Fibroblast of lung (primary cell): ENCODE measurements around the gene TSNAXIP1. TPM values are rescaled to one million over a fixed set of nuclear protein-coding genes. Genes with fewer than 3 reads are reported as not detected.
"Not testable (repeated sequence)": the region's sequence is repeated elsewhere in the genome, so short reads cannot be mapped to it uniquely, and the experiment has no call there.

Experiments
- DNase-seq, 2 donors: peaks; one replicate each; pipeline versions ENCODE4 v3.0.0 to v3.0.0-alpha.2; 2010; ENCODE audit warnings: low read depth in 2 of 2
- H2AFZ ChIP-seq: 2 replicates; pipeline ENCODE4 v1.5.1; 2012; ENCODE audit warnings: low read length, control low read depth, inconsistent platforms
- H3K27ac ChIP-seq: 2 replicates; pipeline ENCODE4 v1.5.1; 2011; ENCODE audit warnings: low read length, control low read depth; ENCODE audit not compliant: insufficient read depth
- H3K27me3 ChIP-seq: 2 replicates; pipeline ENCODE4 v1.5.1; 2011; ENCODE audit warnings: mild to moderate bottlenecking, low read length; ENCODE audit not compliant: control insufficient read depth, insufficient read depth
- H3K36me3 ChIP-seq: 2 replicates; pipeline ENCODE4 v1.5.1; 2011; ENCODE audit warnings: low read length; ENCODE audit not compliant: control insufficient read depth, insufficient read depth
- H3K4me1 ChIP-seq: 2 replicates; pipeline ENCODE4 v1.5.1; 2011; ENCODE audit warnings: low read length; ENCODE audit not compliant: control insufficient read depth, insufficient read depth; ENCODE audit errors: extremely low read depth
- H3K4me2 ChIP-seq: 2 replicates; pipeline ENCODE4 v1.5.1; 2011; ENCODE audit warnings: low read length, control low read depth; ENCODE audit not compliant: insufficient read depth; ENCODE audit errors: extremely low read depth
- H3K4me3 ChIP-seq, 4 experiments: fragments of 200-600 bp in 1 of 4; sonication (generic) in 1 of 4; replicated peaks in 1 of 4; 2 replicates each; pipeline ENCODE4 v1.5.1; 2011 to 2016; ENCODE audit warnings: low read length in 4 of 4, low read depth in 3 of 4, mild to moderate bottlenecking in 3 of 4, control low read depth in 2 of 4, inconsistent platforms in 1 of 4, mixed read lengths in 1 of 4; ENCODE audit not compliant: insufficient read depth in 1 of 4; ENCODE audit errors: control extremely low read depth in 1 of 4
- H3K79me2 ChIP-seq: 2 replicates; pipeline ENCODE4 v1.5.1; 2012; ENCODE audit warnings: mild to moderate bottlenecking, low read length, inconsistent platforms; ENCODE audit not compliant: control insufficient read depth, insufficient read depth
- H3K9ac ChIP-seq: 2 replicates; pipeline ENCODE4 v1.5.1; 2011; ENCODE audit warnings: mild to moderate bottlenecking, low read length, control low read depth; ENCODE audit not compliant: insufficient read depth
- H3K9me3 ChIP-seq: 2 replicates; pipeline ENCODE4 v1.5.1; 2012; ENCODE audit warnings: low read depth, low read length; ENCODE audit not compliant: control insufficient read depth, insufficient read depth
- H4K20me1 ChIP-seq: 2 replicates; pipeline ENCODE4 v1.5.1; 2011; ENCODE audit warnings: low read length; ENCODE audit not compliant: control insufficient read depth, insufficient read depth; ENCODE audit errors: extremely low read depth
- EZH2 ChIP-seq: IDR thresholded peaks from 2 replicates; pipeline ENCODE4 v1.5.1; 2012; ENCODE audit warnings: low read length, control low read depth, mild to moderate bottlenecking; ENCODE audit errors: missing control alignments
- polyA plus RNA-seq, 2 donors: library from polyadenylated mRNA; depleted of rRNA in 1 of 2; stranded (reverse) in 1 of 2; unstranded in 1 of 2; fragments of >200 nt; gene quantifications; 2 replicates each; pipeline ENCODE4 v1.2.1, GENCODE V29; 2011 to 2012; ENCODE audit warnings: missing spikeins in 1 of 2
- total RNA-seq: library from RNA; depleted of rRNA; stranded (reverse); fragments of >200 nt; gene quantifications from 2 replicates; pipeline ENCODE4 v1.2.1, GENCODE V29; 2014
- TF ChIP-seq, protein P1 (sequence below), 2 donors: IDR thresholded peaks in 1 of 2; conservative IDR thresholded peaks in 1 of 2; 1 replicate in 1 of 2; 2 replicates in 1 of 2; pipeline ENCODE4 v1.5.1; 2011 to 2012; ENCODE audit warnings: low read length in 2 of 2, control low read depth in 1 of 2, inconsistent platforms in 1 of 2, low read depth in 1 of 2, mild to moderate bottlenecking in 1 of 2

TSNAXIP1 gene
- total and polyA plus RNA-seq, 2 donors (not counting 1 experiment from before 2014, with no cell fraction given): 0.45 to 1.2 TPM

- peaks cover 34% of the 10 kb centered on the region for H3K4me1 ChIP-seq
- H3K79me2 ChIP-seq: peaks cover 68% of the 10 kb centered on the region
- H3K27me3 ChIP-seq: no peaks in the 10 kb centered on the region
- H3K4me2 ChIP-seq: peak overlapping the region; percentile 30
- no peak overlapping the region for H3K4me3 ChIP-seq
- no peak for TF ChIP-seq EZH2
- TF ChIP-seq, protein P1, sequence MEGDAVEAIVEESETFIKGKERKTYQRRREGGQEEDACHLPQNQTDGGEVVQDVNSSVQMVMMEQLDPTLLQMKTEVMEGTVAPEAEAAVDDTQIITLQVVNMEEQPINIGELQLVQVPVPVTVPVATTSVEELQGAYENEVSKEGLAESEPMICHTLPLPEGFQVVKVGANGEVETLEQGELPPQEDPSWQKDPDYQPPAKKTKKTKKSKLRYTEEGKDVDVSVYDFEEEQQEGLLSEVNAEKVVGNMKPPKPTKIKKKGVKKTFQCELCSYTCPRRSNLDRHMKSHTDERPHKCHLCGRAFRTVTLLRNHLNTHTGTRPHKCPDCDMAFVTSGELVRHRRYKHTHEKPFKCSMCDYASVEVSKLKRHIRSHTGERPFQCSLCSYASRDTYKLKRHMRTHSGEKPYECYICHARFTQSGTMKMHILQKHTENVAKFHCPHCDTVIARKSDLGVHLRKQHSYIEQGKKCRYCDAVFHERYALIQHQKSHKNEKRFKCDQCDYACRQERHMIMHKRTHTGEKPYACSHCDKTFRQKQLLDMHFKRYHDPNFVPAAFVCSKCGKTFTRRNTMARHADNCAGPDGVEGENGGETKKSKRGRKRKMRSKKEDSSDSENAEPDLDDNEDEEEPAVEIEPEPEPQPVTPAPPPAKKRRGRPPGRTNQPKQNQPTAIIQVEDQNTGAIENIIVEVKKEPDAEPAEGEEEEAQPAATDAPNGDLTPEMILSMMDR (conservative IDR thresholded peaks at IDR 0.05 in 1 of 2, IDR thresholded peaks at IDR 0.05 in 1 of 2; ENCODE audit: low read depth in 1 of 2, low read length in 2 of 2): no peak
- peaks cover 3% of the 10 kb centered on the region for H4K20me1 ChIP-seq
- DNase-seq: peak in 1 of 2 donors; percentile 68
- H3K36me3 ChIP-seq: peaks cover 14% of the 10 kb centered on the region
- H2AFZ ChIP-seq: no peak overlapping the region
- H3K27ac ChIP-seq: peak overlapping the region; percentile 64
- H3K9me3 ChIP-seq: no peaks in the 10 kb centered on the region
- H3K9ac ChIP-seq: peak overlapping the region; percentile 41
Observed at GRCh38 chr16:67862623-67863583, 56.2 kb downstream of the TSNAXIP1 start.

GRCh38 chr16:67864044-67864443, 57.4 kb downstream of the TSNAXIP1 start:
- not testable (repeated sequence) for DNase-seq, H3K9me3 ChIP-seq, H3K9ac ChIP-seq, H3K4me3 ChIP-seq, H3K27me3 ChIP-seq, H2AFZ ChIP-seq, H3K4me2 ChIP-seq, H4K20me1 ChIP-seq
- peaks cover 58% of the 10 kb centered on the region for H3K79me2 ChIP-seq
- peaks cover 30% of the 10 kb centered on the region for H3K4me1 ChIP-seq
- H3K27ac ChIP-seq: peak overlapping the region; percentile 64
- peaks cover 20% of the 10 kb centered on the region for H3K36me3 ChIP-seq

DNA sequence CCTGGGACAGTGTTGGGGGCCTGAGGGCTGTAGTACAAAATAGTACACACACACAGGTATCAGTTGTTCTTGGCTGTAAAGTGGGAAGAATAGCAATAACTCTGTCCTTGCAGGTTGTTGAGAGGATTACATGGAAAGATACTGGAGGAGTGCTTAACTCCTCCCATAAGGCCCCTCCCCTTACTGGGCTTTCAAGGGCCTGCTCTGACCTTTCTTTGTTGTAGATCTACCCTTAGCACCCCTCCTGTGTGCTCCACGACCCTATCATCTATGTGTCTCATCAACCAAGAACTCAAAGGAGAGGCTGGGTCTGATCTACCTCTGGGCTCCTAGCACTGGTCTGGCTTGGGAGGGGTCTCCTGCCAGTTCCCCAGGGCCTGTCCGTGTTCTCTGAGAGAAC, 57.9 kb downstream of the TSNAXIP1 start:
- no peak for TF ChIP-seq EZH2
- TF ChIP-seq, protein P1 (conservative IDR thresholded peaks at IDR 0.05 in 1 of 2, IDR thresholded peaks at IDR 0.05 in 1 of 2; ENCODE audit: low read depth in 1 of 2, low read length in 2 of 2): no peak
- Histone ChIP-seq H3K36me3 (peaks cover 20% of the 10 kb centered on the region), H2AFZ (no peak overlapping the region), H3K9me3 (no peaks in the 10 kb centered on the region), H3K4me2 (no peak overlapping the region), H3K4me1 (peaks cover 30% of the 10 kb centered on the region), H3K9ac (no peak overlapping the region), H4K20me1 (peaks cover 3% of the 10 kb centered on the region), H3K27ac (no peak overlapping the region), H3K4me3 (no peak overlapping the region), H3K27me3 (no peaks in the 10 kb centered on the region), H3K79me2 (peaks cover 52% of the 10 kb centered on the region)
- no peak for DNase-seq
